AG10803 (cell line): Measurements from ENCODE around the gene DNAI4.

Source experiments
- DNase-seq: peaks from one replicate; pipeline ENCODE4 v3.0.0; 2010; ENCODE audit warnings: low read depth
- H3K4me3 ChIP-seq: 2 replicates; pipeline ENCODE4 v1.5.1; 2011; ENCODE audit warnings: mild to moderate bottlenecking, low read length, control low read depth
- CTCF ChIP-seq: conservative IDR thresholded peaks from 2 replicates; pipeline ENCODE4 v1.5.1; 2011; ENCODE audit warnings: mild to moderate bottlenecking, low read length, control low read depth, inconsistent platforms

Gene DNAI4

DNA sequence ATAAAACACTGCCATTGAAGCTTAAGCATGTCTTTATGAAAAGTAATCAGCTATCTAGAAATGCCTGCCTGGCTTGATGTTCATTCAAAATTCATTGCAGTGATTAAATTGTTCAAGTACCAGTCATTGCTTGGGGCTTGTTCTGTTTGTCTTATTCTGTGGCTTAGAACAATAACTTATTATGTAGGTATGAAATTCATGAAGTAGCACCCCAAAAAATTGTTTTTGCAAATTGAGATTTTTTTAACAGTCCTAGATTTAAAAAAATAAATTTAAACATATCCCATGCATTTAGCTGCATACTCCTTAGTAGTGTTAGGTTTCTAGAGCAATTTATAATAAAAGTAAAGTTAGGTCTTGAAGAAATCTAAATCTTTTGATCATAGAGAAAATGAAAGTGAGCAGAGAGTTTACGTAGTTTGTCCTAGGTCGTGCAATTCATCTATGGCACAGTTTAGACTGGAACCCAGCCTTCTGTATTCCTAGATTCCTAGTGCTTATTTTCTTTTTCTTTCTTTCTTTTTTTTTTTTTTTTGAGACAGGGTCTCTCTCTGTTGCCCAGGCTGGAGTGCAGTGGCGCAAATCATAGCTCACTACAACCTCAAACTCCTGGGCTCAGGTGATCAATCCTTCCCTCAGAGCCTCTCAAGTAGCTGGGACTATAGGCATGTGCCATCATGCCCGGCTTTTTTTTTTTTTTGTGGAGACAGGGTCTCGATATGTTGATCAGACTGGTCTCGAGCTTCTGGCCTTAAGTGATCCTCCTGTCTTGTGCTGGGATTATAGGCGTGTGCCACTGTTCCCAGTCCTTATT is 9.4 kb upstream of the DNAI4 start:
- H3K4me3 ChIP-seq: peak overlapping the region; percentile 27
- no peak for DNase-seq
- TF ChIP-seq CTCF: no peak

DNA sequence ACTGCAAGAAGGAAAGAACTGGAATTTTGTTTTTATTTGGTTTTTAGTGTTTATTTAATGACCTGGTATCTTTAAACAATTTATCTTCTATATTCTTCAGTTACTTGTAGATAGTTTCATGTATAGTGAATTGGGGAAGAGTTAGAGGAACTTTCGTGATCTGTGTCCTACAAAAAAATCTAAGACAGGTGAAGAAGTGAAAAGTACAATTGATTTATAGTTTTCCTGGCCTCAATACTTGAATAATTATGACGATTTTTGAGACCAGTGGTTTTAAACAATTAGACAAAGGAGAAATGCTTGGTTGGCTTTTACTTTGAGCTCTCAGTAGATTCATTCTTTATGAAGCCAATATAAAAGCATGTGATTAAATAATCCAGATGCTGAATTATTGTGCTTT is 7.6 kb upstream of the DNAI4 start:
- no peak for DNase-seq
- no peak for TF ChIP-seq CTCF
- peak overlapping the region; percentile 76 for H3K4me3 ChIP-seq

DNA sequence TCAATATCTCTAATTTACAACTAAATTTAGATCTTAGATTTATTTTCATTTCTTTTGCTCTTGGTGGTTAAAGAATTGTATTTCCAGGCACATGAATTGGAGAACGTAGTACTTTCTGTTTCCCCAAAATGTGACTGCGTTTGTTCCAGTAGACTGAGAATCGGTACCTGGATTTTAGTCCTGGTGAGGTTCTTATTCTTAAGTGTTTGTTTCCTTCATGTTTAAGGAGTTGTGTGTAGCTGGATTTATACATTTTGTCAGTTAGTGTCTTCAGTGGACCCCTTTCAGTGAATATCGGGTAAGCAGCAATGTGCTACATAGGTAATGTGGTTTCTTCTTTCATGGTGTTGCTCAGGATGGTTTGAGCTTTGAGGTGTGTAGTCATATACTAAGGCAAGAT is 6.9 kb upstream of the DNAI4 start:
- TF ChIP-seq CTCF: no peak
- peak overlapping the region; percentile 76 for H3K4me3 ChIP-seq
- no peak for DNase-seq

DNA sequence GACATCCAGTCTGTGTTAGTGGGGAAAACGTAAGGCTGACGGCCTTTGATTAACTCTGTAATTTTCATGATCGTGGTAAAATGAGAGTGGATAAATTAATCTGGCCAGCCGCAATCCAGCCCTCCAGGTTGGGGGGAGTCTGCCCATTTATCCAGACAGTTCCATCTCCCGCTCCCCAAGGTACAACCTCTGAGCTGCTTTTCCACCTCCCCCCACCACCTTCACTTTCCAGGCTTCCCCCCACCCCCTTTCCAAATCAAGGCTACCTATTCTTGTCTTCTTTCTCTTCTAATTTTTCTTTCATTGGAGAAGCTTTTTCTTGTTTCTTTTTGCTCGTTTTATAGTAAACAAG is 6.1 kb upstream of the DNAI4 start:
- no peak for DNase-seq
- TF ChIP-seq CTCF: no peak
- peak overlapping the region; percentile 76 for H3K4me3 ChIP-seq

- no peak; the same call in 1 of the 2 replicates for TF ChIP-seq CTCF
- peak; percentile 92 for DNase-seq
- H3K4me3 ChIP-seq: peak overlapping the region; percentile 76
Measured at GRCh38 chr1:66929999-66930822, 5.6 kb upstream of the DNAI4 start.

- no peak for TF ChIP-seq CTCF
- H3K4me3 ChIP-seq: peak overlapping the region; percentile 71
- no peak for DNase-seq
Measured at GRCh38 chr1:66929691-66929998, 5.0 kb upstream of the DNAI4 start.
